T-cell (primary cell): Measurements from ENCODE around the gene SLC48A1. TPM values are rescaled to one million over a fixed set of nuclear protein-coding genes. Genes with fewer than 3 reads are reported as not detected.

Experiments
- ATAC-seq, 4 experiments: fragments of 200-7000 bp in 3 of 4; fragments of 150-1000 bp in 1 of 4; cut with Tn5 transposase; replicated peaks in 1 of 4; 1 replicate in 3 of 4; 2 replicates in 1 of 4; pipeline ENCODE4 v1.10.0; 2021; ENCODE audit warnings: moderate library complexity in 3 of 4, mild to moderate bottlenecking in 2 of 4, moderate number of reproducible peaks in 1 of 4
- CTCF ChIA-PET, 2 donors: fragments of 300-600 bp; sonication (Branson Sonifier 250); formaldehyde crosslinking; loops; one replicate each; lab custom pipeline; 2022; ENCODE audit warnings: antibody characterized with exemption in 2 of 2; lab: Charles Lee
- POLR2A ChIA-PET, 2 donors: fragments of 300-600 bp; sonication (Branson Sonifier 250); formaldehyde crosslinking; loops; one replicate each; lab custom pipeline; 2022; ENCODE audit warnings: antibody characterized with exemption in 2 of 2; lab: Charles Lee
- DNase-seq, 35 experiments: peaks; one replicate each; pipeline versions ENCODE4 v3.0.0 to v3.0.0-alpha.2; 2013 to 2023
- H3K27ac ChIP-seq: one replicate; pipeline ENCODE4 v1.5.1; 2013; ENCODE audit warnings: low read length
- H3K27me3 ChIP-seq, 2 experiments: replicated peaks in 1 of 2; 1 replicate in 1 of 2; 2 replicates in 1 of 2; pipeline versions ENCODE4 v1.6.1 to v1.7.0; 2013; ENCODE audit warnings: low read length in 1 of 2, mixed read lengths in 1 of 2; ENCODE audit not compliant: control insufficient read depth in 2 of 2, insufficient read depth in 2 of 2; ENCODE audit errors: extremely low read depth in 1 of 2
- H3K36me3 ChIP-seq, 2 donors: 1 replicate in 1 of 2; 2 replicates in 1 of 2; pipeline versions ENCODE4 v1.6.1 to v1.7.0; 2013; ENCODE audit warnings: low read length in 1 of 2; ENCODE audit not compliant: control insufficient read depth in 2 of 2, insufficient read depth in 1 of 2; ENCODE audit errors: extremely low read depth in 1 of 2
- H3K4me1 ChIP-seq, 2 experiments: 1 replicate in 1 of 2; 2 replicates in 1 of 2; pipeline versions ENCODE4 v1.6.1 to v1.7.0; 2013; ENCODE audit warnings: low read length in 2 of 2, mixed read lengths in 1 of 2; ENCODE audit not compliant: insufficient read depth in 2 of 2, control insufficient read depth in 1 of 2; ENCODE audit errors: extremely low read depth in 1 of 2
- H3K4me3 ChIP-seq, 2 donors: 1 replicate in 1 of 2; 2 replicates in 1 of 2; pipeline versions ENCODE4 v1.5.1 to v1.7.0; 2013; ENCODE audit warnings: mild to moderate bottlenecking in 2 of 2, low read length in 1 of 2, moderate library complexity in 1 of 2; ENCODE audit not compliant: control insufficient read depth in 1 of 2; ENCODE audit errors: extremely low read depth in 1 of 2
- H3K9me3 ChIP-seq: 2 replicates; pipeline ENCODE4 v1.7.0; 2013
- H3K27ac Mint-ChIP-seq, 2 donors: one replicate each; pipeline ENCODE4 v1.8.0; 2020 to 2021; ENCODE audit warnings: mild to moderate bottlenecking in 2 of 2, mixed read lengths in 2 of 2
- H3K27me3 Mint-ChIP-seq, 2 donors: one replicate each; pipeline ENCODE4 v1.8.0; 2021 to 2022; ENCODE audit warnings: mixed read lengths in 2 of 2
- H3K36me3 Mint-ChIP-seq: one replicate; pipeline ENCODE4 v1.8.0; 2021; ENCODE audit warnings: mixed read lengths
- H3K4me1 Mint-ChIP-seq, 3 donors: one replicate each; pipeline ENCODE4 v1.8.0; 2020 to 2022; ENCODE audit warnings: mixed read lengths in 3 of 3, mild to moderate bottlenecking in 1 of 3
- H3K4me3 Mint-ChIP-seq, 3 donors: one replicate each; pipeline ENCODE4 v1.8.0; 2020 to 2022; ENCODE audit warnings: mild to moderate bottlenecking in 3 of 3, mixed read lengths in 3 of 3, moderate library complexity in 3 of 3
- H3K9me3 Mint-ChIP-seq, 3 donors: one replicate each; pipeline ENCODE4 v1.8.0; 2020 to 2022; ENCODE audit warnings: mixed read lengths in 3 of 3
- WGBS: methylation state at CpG from one replicate; pipeline ENCODE4 v1.1.5; 2013; ENCODE audit warnings: missing lambda C conversion rate; ENCODE audit not compliant: insufficient coverage; 5-methylcytosine and 5-hydroxymethylcytosine counted together
- total RNA-seq, 35 experiments: library from RNA in 6 of 35; stranded (reverse) in 6 of 35; fragments of 120-200 nt in 1 of 35; gene quantifications; one replicate each; pipeline versions ENCODE4 v1.2.1 to v1.2.4 and lab custom pipeline; 2013 to 2026

Gene SLC48A1
- total RNA-seq, 5 donors from 2014 or later (not counting 1 experiment from before 2014, with no cell fraction given), result 5.8 to 13.7 (median 10.2) TPM

- no peaks in the 10 kb centered on the region for H3K9me3 Mint-ChIP-seq
- Histone ChIP-seq H3K4me3 (no peak overlapping the region), H3K36me3 (no peaks in the 10 kb centered on the region), H3K27me3 (peaks cover 0 to under 1% of the 10 kb centered on the region in 2 experiments), H3K9me3 (no peaks in the 10 kb centered on the region), H3K4me1 (peaks cover 9 to 30% of the 10 kb centered on the region in 2 experiments), H3K27ac (no peak overlapping the region)
- peaks cover 30 to 39% (median 32%) of the 10 kb centered on the region in 3 donors for H3K4me1 Mint-ChIP-seq
- ChIA-PET POLR2A (interaction anchor here in 1 of 2 donors (0.5 kb wide), 1 partner anchor 18 kb away, joined by 3 read pairs; no protein-coding TSS in a partner anchor), CTCF (no interaction called here)
- H3K27ac Mint-ChIP-seq, result no peak overlapping the region
- no peaks in the 10 kb centered on the region for H3K36me3 Mint-ChIP-seq
- WGBS, result 90% methylated on average over 10 of the region's 17 CpGs
- no peaks in the 10 kb centered on the region for H3K27me3 Mint-ChIP-seq
- ATAC-seq, result no peak
- no peak for DNase-seq
- no peak overlapping the region for H3K4me3 Mint-ChIP-seq
Observed at GRCh38 chr12:47737936-47738594, 35.0 kb upstream of the SLC48A1 start.

DNA sequence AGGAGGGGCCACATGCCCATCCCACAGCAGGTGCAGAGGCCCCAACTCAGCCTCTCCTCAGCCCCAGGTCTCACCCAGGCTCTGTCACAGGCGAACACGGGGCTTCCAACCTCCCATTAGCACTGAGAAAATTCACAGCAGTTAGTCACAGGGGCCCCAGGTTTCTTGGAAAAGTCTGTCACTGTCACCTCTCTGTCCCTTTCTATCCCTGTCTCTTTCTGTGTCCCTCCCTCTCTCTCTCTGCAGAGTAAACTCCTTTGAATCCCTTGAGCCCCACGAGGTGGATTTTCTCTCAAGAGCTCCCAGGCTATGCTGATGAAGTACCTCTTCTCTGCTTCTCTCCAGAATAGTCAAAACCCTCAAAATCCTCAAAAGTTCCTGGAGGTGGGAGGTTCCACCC is 33.7 kb upstream of the SLC48A1 start:
- Mint-ChIP-seq H3K4me1 (peaks cover 32 to 49% (median 39%) of the 10 kb centered on the region in 3 donors), H3K36me3 (no peaks in the 10 kb centered on the region), H3K27me3 (no peaks in the 10 kb centered on the region), H3K4me3 (no peak overlapping the region), H3K27ac (no peak overlapping the region), H3K9me3 (no peaks in the 10 kb centered on the region)
- Histone ChIP-seq H3K4me3 (no peak overlapping the region), H3K27ac (no peak overlapping the region), H3K36me3 (no peaks in the 10 kb centered on the region), H3K27me3 (peaks cover 0 to 9% of the 10 kb centered on the region in 2 experiments), H3K9me3 (no peaks in the 10 kb centered on the region), H3K4me1 (peaks cover 9 to 33% of the 10 kb centered on the region in 2 experiments)
- DNase-seq (no peak), ATAC-seq (no peak)
- 83% methylated on average over 3 of the region's 3 CpGs for WGBS
- CTCF ChIA-PET, result interaction anchor here in 1 of 2 donors (6.1 kb wide), 1 partner anchor 100 kb away, joined by 67 read pairs; no protein-coding TSS in a partner anchor
- POLR2A ChIA-PET, result no interaction called here

- Mint-ChIP-seq H3K4me1 (peaks cover 32 to 49% (median 39%) of the 10 kb centered on the region in 3 donors), H3K9me3 (no peaks in the 10 kb centered on the region), H3K27ac (peak overlapping the region; percentile 23 to 28), H3K36me3 (no peaks in the 10 kb centered on the region), H3K4me3 (peak overlapping the region in 2 of 3 donors; percentile 9 to 24), H3K27me3 (no peaks in the 10 kb centered on the region)
- CTCF ChIA-PET, result interaction anchor here (0.6 to 6.1 kb wide), 5 partner anchors 17 to 1364 kb away, joined by 3 to 95 read pairs (median 67); partner anchors contain the start of gene RAPGEF3 (in 1 of the 2)
- POLR2A ChIA-PET, result interaction anchor here in 1 of 2 donors (0.5 kb wide), 1 partner anchor 221 kb away, joined by 4 read pairs; no protein-coding TSS in a partner anchor
- Histone ChIP-seq H3K27ac (no peak overlapping the region), H3K4me1 (peaks cover 9 to 33% of the 10 kb centered on the region in 2 experiments), H3K4me3 (no peak overlapping the region), H3K9me3 (no peaks in the 10 kb centered on the region), H3K36me3 (no peaks in the 10 kb centered on the region), H3K27me3 (peaks cover 0 to 15% of the 10 kb centered on the region in 2 experiments)
- 81% methylated on average over 9 of the region's 12 CpGs for WGBS
- ATAC-seq, result no peak
- no peak for DNase-seq
Observed at GRCh38 chr12:47739979-47740378, 33.1 kb upstream of the SLC48A1 start.

- 75% methylated on average over 16 of the region's 21 CpGs for WGBS
- Histone ChIP-seq H3K27me3 (peaks cover 0 to 22% of the 10 kb centered on the region in 2 experiments), H3K4me1 (peaks cover 9 to 33% of the 10 kb centered on the region in 2 experiments), H3K27ac (no peak overlapping the region), H3K4me3 (no peak overlapping the region), H3K36me3 (no peaks in the 10 kb centered on the region), H3K9me3 (no peaks in the 10 kb centered on the region)
- Mint-ChIP-seq H3K4me1 (peaks cover 32 to 49% (median 39%) of the 10 kb centered on the region in 3 donors), H3K27me3 (no peaks in the 10 kb centered on the region), H3K9me3 (no peaks in the 10 kb centered on the region), H3K36me3 (no peaks in the 10 kb centered on the region), H3K27ac (peak overlapping the region; percentile 35 to 64), H3K4me3 (peak overlapping the region; percentile 4 to 24 (median 10))
- ChIA-PET CTCF (interaction anchor here (0.6 to 6.1 kb wide), 28 partner anchors 11 to 1438 kb away, joined by 3 to 95 read pairs (median 6); partner anchors contain the start of genes RAPGEF3 (in 1 of the 2), RPAP3 (in 1 of the 2) and VDR (in 1 of the 2)), POLR2A (interaction anchor here (0.5 to 0.9 kb wide), 3 partner anchors 26 to 220 kb away, joined by 3 to 4 read pairs (median 3); no protein-coding TSS in a partner anchor)
- no peak for DNase-seq
- ATAC-seq, result no peak
Observed at GRCh38 chr12:47740606-47741339, 32.3 kb upstream of the SLC48A1 start.

DNA sequence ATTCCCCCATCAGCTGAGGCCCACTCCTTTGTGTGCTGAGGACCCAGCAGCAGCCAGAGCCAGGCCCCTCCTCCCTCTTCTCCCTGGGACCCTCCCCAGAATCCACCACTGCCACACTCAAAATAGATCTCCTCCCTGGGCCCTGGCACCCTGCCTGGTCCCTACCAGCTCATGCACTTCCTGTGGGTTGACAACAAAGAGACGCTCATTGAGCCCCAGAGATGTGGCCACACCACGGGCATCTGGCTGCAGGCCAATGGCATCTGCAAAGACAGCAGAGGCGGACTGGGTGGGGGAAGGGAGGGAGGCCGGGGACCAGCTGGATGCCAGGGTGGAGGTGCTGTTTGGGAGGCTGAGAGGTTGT is 31.7 kb upstream of the SLC48A1 start:
- H3K4me1 Mint-ChIP-seq, result peaks cover 32 to 49% (median 39%) of the 10 kb centered on the region in 3 donors
- no peak overlapping the region for H3K4me3 ChIP-seq

More for the DNA sequence above, 31.7 kb upstream of the SLC48A1 start:
- WGBS, result 0% methylated on average over 3 of the region's 4 CpGs
- POLR2A ChIA-PET, result interaction anchor here (0.5 to 0.9 kb wide), 3 partner anchors 25 to 208 kb away, joined by 3 to 4 read pairs (median 3); no protein-coding TSS in a partner anchor
- DNase-seq (peak; percentile 47 to 82 (median 76)), ATAC-seq (peak; percentile 62 to 81 (median 76))
- H3K36me3 Mint-ChIP-seq, result no peaks in the 10 kb centered on the region
- no peaks in the 10 kb centered on the region for H3K36me3 ChIP-seq
- H3K4me3 Mint-ChIP-seq, result peak overlapping the region; percentile 4 to 24 (median 10)
- H3K4me1 ChIP-seq, result peaks cover 9 to 33% of the 10 kb centered on the region in 2 experiments
- H3K27ac ChIP-seq, result no peak overlapping the region
- peak overlapping the region; percentile 35 to 64 for H3K27ac Mint-ChIP-seq
- no peaks in the 10 kb centered on the region for H3K9me3 ChIP-seq
- peaks cover 0 to 28% of the 10 kb centered on the region in 2 experiments for H3K27me3 ChIP-seq
- H3K9me3 Mint-ChIP-seq, result no peaks in the 10 kb centered on the region
- CTCF ChIA-PET, result interaction anchor here (0.6 to 6.1 kb wide), 43 partner anchors 8 to 1439 kb away, joined by 3 to 95 read pairs (median 5); partner anchors contain the start of genes RAPGEF3 (in 1 of the 2), RPAP3 (in 1 of the 2), SLC48A1 (in 1 of the 2) and TMEM106C (in 1 of the 2)
- no peaks in the 10 kb centered on the region for H3K27me3 Mint-ChIP-seq
